GM21737 (cell line): Measurements from ENCODE around the gene DAPK1.

Experiments used
- ATAC-seq: cut with Tn5 transposase; IDR thresholded peaks from one replicate; pipeline ENCODE4 v1.9.1; 2021; ENCODE audit warnings: mild to moderate bottlenecking, moderate library complexity; ENCODE audit not compliant: unreplicated experiment

DAPK1 gene

DNA sequence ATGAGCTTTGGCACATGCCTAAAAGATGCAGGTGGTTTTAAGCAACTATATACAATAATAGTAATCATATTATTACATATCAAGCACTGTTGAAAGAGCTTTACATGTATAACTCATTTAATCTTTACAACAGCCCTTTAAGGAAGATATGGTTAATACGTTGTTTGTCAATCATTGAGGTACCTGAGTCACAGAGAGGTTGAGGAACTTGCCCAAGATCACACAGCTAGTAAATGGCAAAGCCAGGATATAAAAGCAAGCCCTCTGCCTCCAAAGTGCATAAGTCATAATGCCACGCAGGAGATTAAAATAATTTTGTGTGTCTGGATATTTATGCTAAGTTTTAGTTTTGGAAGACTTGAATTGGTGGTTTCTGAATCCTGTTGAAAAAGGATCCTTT, 90.2 kb downstream of the DAPK1 start:
- ATAC-seq, result no peak

DNA sequence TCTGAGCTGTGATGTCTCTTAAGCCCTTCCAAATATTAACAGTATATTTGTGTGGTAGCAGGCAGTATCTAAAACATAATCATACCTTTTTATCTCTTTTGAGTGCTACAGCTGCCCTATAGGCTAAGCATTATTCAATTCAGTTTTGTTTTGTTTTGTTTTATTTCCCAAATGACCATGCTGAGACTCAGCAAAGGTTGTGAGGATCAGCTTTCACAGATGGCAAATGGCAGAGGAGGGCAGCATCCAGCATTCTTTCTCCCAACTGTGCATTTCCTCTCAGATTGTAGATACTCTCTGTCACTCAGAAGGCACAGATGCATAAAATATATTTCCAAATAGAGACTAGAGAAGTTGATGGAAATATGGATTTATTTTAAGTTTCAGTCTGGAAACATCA, 90.7 kb downstream of the DAPK1 start:
- no peak for ATAC-seq

DNA sequence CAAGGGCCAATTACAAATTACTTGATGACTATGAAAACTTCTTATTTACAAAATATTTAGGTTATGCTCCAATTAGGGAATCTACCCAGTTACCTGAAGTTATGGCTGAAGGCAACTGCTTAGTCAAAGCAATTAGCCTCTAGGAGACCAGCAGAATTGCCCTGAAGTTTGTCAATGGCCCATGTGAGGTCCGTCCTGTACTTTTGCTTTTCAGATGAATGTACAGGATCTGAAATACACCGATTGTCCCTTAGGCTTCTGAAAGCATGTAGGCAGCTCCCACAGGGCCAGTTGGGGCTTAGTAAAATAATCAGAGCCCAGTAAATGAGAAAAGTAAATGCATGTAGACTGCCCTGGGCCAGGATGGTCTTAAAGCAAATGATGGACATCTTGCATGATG, 93.3 kb downstream of the DAPK1 start:
- ATAC-seq, result no peak

- ATAC-seq, result no peak
Observed at GRCh38 chr9:87592554-87593358, 95.1 kb downstream of the DAPK1 start.

- no peak for ATAC-seq
Observed at GRCh38 chr9:87593359-87593980, 95.8 kb downstream of the DAPK1 start.

DNA sequence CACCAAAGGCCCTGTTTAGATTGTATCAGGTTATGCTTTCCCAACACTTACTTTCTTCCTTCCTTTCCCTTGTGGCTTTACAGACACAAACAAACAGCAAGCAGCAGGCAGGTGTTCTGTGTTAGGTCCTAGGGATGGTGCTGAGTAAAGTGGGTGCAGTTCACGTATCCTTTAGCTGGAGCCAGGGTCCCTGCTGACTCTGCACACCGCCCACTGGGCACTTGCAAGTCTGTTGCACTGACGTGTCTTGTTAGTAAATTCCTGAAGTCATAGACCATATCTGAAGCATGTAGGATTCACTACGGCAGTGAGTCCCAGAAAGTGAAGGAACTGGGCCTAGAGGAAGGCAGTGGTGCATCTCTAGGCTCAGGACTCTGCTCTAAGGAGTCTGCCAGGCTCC, 96.5 kb downstream of the DAPK1 start:
- ATAC-seq, result no peak

GRCh38 chr9:87594662-87595061, 97.0 kb downstream of the DAPK1 start:
- no peak for ATAC-seq

DNA sequence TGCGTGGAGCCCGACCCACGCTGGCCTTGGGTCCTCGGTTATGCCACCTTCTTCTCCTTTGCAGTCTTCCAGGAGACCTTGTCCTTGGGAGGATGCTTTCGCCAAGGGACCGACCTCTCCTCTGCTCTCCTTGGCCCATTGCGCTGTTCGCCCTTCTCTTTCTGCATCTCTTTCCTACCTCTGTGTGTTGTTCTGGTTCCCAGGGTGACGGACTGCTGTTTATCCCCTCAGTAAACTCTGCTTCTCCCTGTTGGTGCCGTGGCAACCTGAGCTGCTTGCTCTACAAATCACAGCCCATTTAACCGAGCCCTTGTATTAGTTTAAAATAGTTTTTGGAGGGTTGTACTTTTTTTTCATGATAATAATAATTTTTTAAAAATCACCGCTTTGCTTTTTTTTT, 97.9 kb downstream of the DAPK1 start:
- ATAC-seq, result no peak

DNA sequence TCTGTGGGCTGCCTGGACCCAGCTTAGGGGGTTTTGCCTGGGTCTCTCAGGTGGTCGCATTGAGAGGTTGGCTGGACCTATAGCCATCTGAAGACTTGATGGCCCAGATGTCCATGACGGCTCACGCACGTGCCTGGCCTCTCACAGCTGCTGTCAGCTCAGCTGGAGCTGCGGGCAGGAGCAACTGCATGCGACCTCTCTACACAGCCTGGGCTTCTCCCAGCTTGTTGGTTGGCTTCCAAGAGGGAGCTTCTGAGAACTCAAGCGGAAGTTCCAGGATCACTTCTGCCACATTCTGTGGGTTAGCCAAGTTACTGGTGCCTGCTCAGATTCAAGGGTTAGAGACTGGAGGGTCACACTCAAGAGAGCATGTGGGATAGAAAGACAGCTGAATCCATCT, 99.2 kb downstream of the DAPK1 start:
- ATAC-seq, result no peak

DNA sequence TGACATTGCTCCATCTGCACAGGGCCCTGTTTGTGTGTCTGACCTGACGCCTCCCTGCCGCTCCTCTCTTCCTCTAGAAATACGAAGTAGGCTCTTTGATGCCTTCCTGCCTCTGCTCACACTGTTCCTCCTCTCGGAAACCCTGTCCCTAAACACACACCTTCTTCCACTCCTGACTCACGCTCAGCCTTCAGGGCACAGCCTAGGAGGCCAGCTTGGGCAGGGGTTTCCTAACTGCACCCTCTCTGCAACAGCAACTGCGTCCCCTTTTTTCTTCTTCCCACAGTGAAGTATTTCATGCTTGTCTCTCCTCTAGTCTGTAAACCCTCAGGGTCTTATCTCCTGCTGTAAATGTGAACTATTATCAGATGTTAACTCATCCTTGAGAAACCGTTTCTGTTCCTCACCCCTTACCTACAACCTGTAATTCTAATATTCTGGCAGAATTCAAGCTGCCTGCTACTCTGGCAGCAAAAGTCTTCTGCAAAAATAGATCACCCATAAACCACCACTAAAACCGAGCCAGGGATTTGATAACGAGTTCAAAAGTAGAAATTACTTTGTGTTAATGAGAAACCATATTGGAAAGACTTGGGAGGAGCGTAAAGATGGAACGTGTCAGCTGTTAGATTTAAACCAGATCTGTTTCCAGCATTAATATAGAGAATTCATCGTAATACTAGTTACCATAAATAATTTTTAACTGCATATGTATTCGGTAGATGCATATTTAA, 100.2 kb downstream of the DAPK1 start:
- ATAC-seq, result no peak

GRCh38 chr9:87599901-87600610, 102.4 kb downstream of the DAPK1 start:
- no peak for ATAC-seq

- no peak for ATAC-seq
Observed at GRCh38 chr9:87601176-87601575, 103.5 kb downstream of the DAPK1 start.

- no peak for ATAC-seq
Observed at GRCh38 chr9:87601595-87601994, 103.9 kb downstream of the DAPK1 start.

DNA sequence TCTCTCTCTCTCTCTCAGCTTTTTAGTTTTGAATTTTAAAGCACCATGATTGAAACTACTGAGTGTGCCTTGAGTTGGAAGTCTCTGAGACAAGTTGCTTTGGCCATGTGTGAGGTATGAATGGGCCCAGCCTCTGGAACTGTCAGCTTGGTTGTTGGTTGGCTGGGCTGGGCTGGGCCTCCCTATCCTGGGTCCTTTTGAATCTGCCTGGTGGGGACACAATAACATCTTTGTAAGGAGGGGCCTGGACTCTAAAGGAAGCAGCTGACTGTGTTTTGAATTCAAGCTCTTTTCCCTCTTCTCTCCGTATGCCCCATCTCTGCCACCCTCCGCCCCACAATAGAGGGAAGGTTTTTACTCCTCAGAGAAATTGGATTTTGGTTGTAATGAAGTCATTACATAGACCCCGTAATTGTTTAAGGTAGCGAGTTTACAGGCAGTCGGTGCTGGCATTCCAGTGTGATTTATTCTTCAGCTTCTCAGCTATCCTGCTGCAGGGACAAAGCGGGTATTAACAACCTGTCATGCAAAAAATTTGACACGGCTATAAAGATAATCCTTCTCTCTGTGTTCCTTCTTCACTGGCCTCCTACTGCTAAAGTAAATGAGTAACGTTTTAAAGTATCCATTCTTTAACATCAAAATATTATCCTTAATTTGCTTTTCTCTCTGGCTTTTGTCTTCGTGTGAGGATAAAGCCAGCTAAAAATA, 105.4 kb downstream of the DAPK1 start:
- ATAC-seq, result no peak

GRCh38 chr9:87603854-87604490, 106.3 kb downstream of the DAPK1 start:
- no peak for ATAC-seq

DNA sequence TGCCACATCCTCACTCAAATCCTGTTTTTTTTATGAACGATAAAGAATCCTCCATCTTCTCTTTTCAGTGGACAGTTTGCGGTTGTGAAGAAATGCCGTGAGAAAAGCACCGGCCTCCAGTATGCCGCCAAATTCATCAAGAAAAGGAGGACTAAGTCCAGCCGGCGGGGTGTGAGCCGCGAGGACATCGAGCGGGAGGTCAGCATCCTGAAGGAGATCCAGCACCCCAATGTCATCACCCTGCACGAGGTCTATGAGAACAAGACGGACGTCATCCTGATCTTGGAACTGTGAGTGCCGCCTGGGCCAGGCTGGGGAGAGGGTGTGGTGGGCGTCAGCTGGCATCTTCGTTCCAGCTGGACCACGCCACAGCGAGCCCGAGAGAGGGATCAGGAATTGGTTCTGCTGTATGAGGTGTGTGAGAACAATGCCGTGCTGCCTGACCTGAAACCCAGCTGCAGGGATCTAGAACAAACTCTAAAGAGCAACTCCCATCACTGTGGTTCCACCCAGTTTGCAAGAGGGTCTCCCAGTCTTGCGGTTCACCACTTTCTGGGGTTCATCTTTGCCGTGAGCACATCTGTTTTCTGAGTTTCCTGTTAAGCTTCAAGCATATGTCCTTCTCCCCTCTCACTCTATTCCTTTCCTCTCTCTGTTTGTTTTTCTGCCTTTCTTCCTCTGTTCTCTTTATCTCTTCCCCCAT, 107.4 kb downstream of the DAPK1 start:
- ATAC-seq, result no peak

DNA sequence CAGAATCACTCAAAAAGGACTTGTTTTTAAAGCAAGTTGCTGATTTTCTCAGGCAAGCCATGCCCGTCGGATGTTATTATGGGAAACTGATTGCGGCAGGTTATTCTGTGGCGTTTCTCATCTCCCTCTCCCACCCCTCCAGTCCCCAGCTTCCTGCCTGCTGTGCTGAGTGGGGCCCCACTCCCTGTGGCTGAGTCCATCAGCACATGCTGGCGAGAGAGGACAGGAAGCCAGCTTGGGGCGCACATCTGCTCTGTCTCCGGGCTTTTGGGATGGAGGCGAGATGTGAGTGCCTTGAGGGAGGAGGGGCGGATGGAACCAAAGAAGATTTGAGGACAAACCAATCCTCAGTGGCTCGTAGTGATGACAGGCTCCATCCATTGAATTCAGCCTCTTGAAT, 108.0 kb downstream of the DAPK1 start:
- no peak for ATAC-seq

DNA sequence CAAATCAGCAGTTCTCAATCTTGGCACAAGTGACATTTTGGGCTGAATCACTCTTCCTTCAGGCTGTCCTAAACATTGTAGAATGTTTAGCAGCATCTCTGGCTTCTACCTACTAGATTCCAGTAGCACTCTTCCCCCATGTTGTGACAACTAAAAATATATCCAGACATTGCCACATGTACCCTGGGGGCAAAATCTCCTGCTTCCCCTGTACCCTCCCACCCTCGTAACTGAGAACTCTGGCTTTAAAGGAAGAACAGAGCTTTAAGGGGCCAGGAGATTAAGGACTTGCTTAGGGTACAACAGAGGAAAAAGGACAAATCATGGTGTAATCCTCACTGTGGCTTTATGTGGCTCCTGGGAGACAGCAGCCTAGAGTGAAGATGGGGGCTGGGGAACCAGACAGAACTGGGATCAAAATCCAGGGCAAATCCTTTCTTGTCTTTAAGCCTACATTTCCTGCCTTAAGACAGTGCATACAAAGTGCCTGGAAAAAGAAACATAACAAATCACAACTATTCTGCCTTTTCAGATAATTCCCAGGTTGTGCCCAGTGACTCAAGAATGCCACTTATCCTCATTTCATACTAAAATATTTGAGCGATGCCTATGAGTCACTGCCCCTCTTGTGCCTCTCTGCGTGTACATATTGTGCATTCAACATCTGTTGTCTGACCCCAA, 109.3 kb downstream of the DAPK1 start:
- no peak for ATAC-seq

- ATAC-seq, result no peak
Observed at GRCh38 chr9:87607859-87608258, 110.2 kb downstream of the DAPK1 start.
